ENCODE data around the gene C6orf120. TPM values are rescaled to one million over a fixed set of nuclear protein-coding genes. Genes with fewer than 3 reads are reported as not detected.

Gene C6orf120
- total and polyA plus RNA-seq, 2 of the 13 experiments (the other 11 are each of a cell fraction or from before 2014, with no cell fraction given): 21.7 to 29.9 TPM

DNA sequence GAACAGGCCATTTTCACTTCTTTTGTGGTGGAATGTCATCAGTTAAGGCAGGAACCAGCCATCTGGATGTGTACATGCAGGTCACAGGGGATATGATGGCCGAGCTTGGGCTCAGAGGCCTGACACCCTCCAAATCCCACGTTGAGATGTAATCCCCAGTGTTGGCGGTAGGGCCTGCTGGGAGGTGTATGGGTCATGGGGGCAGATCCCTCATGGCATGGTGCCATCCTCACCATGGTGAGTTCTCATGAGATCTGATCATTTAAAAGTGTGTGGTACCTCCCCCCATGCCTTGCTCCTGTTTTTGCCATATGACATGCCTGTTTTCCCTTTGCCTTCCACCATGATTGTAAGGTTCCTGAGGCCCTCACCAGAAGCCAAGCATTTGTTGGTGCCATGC lies 26.9 kb upstream of the C6orf120 start:
- H3K4me3 ChIP-seq (replicated peaks in 1 of 3; ENCODE audit: insufficient read depth in 1 of 3, low read depth in 2 of 3, low read length in 3 of 3): no peak overlapping the region
- 93% methylated on average over 3 of the region's 3 CpGs for WGBS (ENCODE audit: low lambda C conversion rate)
- H3K27ac ChIP-seq (ENCODE audit: extremely low read length, insufficient read depth, low read length): no peak overlapping the region
- no peak overlapping the region for H2AFZ ChIP-seq (ENCODE audit: low read length)
- no peaks in the 10 kb centered on the region for H3K9me3 ChIP-seq (ENCODE audit: low read length)
- peaks cover 16% of the 10 kb centered on the region; the same call in 1 of the 2 replicates for H3K4me1 ChIP-seq (ENCODE audit: insufficient read depth, low read length)
- peaks cover 19 to 43% of the 10 kb centered on the region in 2 experiments for H3K36me3 ChIP-seq (replicated peaks in 1 of 2; ENCODE audit: control insufficient read depth in 1 of 2, insufficient read depth in 2 of 2, low read length in 2 of 2)
- intact Hi-C loops (cut with micrococcal nuclease; ENCODE audit: unreplicated experiment): no loop called here
- FAIRE-seq: no peak
- POLR2A ChIA-PET: no interaction called here
- H4K20me1 ChIP-seq (ENCODE audit: insufficient read depth, low read length): no peaks in the 10 kb centered on the region
- in situ Hi-C loops (cut with HindIII; ENCODE audit: extremely low pct_ligation_motif_present, low pct_unique_long_range_greater_than_20kb): loop anchor here (25.0 kb wide), 1 partner anchor 713 kb away; no protein-coding TSS in a partner anchor
- no peak overlapping the region for H3K4me2 ChIP-seq (ENCODE audit: low read depth, low read length)
- no TSS peak for BruUV-seq (replicated peaks)
- no peaks in the 10 kb centered on the region for H3K79me2 ChIP-seq (ENCODE audit: insufficient read depth, low read length)
- no peak overlapping the region for H3K9ac ChIP-seq (ENCODE audit: insufficient read depth, low read depth, low read length)
- no peak for DNase-seq (ENCODE audit: low spot score)
- CTCF ChIA-PET (ENCODE audit: low intra/inter-chr PET ratio, low total read pairs): no interaction called here
- no peaks in the 10 kb centered on the region for H3K27me3 ChIP-seq (ENCODE audit: control insufficient read depth in 1 of 2, insufficient read depth in 2 of 2, low read length in 2 of 2)
- ATAC-seq: no peak
- TF ChIP-seq JUNB (CRISPR knock-in tag; IDR thresholded peaks at IDR 0.05; ENCODE audit: borderline replicate concordance) (no peak), KMT2B (CRISPR knock-in tag; IDR thresholded peaks at IDR 0.05) (no peak), SRSF1 (optimal IDR thresholded peaks at IDR 0.05; ENCODE audit: low read depth, low read length) (no peak), PRMT3 (CRISPR knock-in tag; IDR thresholded peaks at IDR 0.05; ENCODE audit: borderline replicate concordance, low read depth) (no peak), XRCC5 (optimal IDR thresholded peaks at IDR 0.05; ENCODE audit: low read length) (no peak), YY1 (IDR thresholded peaks at IDR 0.05; ENCODE audit: insufficient read depth, insufficient replicate concordance, low read depth, low read length) (no peak), NKX3-1 (CRISPR knock-in tag; IDR thresholded peaks at IDR 0.05) (no peak)
- TF ChIP-seq, protein P1, sequence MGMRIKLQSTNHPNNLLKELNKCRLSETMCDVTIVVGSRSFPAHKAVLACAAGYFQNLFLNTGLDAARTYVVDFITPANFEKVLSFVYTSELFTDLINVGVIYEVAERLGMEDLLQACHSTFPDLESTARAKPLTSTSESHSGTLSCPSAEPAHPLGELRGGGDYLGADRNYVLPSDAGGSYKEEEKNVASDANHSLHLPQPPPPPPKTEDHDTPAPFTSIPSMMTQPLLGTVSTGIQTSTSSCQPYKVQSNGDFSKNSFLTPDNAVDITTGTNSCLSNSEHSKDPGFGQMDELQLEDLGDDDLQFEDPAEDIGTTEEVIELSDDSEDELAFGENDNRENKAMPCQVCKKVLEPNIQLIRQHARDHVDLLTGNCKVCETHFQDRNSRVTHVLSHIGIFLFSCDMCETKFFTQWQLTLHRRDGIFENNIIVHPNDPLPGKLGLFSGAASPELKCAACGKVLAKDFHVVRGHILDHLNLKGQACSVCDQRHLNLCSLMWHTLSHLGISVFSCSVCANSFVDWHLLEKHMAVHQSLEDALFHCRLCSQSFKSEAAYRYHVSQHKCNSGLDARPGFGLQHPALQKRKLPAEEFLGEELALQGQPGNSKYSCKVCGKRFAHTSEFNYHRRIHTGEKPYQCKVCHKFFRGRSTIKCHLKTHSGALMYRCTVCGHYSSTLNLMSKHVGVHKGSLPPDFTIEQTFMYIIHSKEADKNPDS (CRISPR knock-in tag; IDR thresholded peaks at IDR 0.05): no peak
- TF ChIP-seq, protein P2, sequence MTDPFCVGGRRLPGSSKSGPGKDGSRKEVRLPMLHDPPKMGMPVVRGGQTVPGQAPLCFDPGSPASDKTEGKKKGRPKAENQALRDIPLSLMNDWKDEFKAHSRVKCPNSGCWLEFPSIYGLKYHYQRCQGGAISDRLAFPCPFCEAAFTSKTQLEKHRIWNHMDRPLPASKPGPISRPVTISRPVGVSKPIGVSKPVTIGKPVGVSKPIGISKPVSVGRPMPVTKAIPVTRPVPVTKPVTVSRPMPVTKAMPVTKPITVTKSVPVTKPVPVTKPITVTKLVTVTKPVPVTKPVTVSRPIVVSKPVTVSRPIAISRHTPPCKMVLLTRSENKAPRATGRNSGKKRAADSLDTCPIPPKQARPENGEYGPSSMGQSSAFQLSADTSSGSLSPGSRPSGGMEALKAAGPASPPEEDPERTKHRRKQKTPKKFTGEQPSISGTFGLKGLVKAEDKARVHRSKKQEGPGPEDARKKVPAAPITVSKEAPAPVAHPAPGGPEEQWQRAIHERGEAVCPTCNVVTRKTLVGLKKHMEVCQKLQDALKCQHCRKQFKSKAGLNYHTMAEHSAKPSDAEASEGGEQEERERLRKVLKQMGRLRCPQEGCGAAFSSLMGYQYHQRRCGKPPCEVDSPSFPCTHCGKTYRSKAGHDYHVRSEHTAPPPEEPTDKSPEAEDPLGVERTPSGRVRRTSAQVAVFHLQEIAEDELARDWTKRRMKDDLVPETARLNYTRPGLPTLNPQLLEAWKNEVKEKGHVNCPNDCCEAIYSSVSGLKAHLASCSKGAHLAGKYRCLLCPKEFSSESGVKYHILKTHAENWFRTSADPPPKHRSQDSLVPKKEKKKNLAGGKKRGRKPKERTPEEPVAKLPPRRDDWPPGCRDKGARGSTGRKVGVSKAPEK (CRISPR knock-in tag; IDR thresholded peaks at IDR 0.05; ENCODE audit: borderline replicate concordance): no peak
- TF ChIP-seq, protein P3, sequence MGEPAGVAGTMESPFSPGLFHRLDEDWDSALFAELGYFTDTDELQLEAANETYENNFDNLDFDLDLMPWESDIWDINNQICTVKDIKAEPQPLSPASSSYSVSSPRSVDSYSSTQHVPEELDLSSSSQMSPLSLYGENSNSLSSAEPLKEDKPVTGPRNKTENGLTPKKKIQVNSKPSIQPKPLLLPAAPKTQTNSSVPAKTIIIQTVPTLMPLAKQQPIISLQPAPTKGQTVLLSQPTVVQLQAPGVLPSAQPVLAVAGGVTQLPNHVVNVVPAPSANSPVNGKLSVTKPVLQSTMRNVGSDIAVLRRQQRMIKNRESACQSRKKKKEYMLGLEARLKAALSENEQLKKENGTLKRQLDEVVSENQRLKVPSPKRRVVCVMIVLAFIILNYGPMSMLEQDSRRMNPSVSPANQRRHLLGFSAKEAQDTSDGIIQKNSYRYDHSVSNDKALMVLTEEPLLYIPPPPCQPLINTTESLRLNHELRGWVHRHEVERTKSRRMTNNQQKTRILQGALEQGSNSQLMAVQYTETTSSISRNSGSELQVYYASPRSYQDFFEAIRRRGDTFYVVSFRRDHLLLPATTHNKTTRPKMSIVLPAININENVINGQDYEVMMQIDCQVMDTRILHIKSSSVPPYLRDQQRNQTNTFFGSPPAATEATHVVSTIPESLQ (CRISPR knock-in tag; conservative IDR thresholded peaks at IDR 0.05): no peak
- TF ChIP-seq, protein P4, sequence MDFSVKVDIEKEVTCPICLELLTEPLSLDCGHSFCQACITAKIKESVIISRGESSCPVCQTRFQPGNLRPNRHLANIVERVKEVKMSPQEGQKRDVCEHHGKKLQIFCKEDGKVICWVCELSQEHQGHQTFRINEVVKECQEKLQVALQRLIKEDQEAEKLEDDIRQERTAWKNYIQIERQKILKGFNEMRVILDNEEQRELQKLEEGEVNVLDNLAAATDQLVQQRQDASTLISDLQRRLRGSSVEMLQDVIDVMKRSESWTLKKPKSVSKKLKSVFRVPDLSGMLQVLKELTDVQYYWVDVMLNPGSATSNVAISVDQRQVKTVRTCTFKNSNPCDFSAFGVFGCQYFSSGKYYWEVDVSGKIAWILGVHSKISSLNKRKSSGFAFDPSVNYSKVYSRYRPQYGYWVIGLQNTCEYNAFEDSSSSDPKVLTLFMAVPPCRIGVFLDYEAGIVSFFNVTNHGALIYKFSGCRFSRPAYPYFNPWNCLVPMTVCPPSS (IDR thresholded peaks at IDR 0.05): no peak
- TF ChIP-seq, protein P5, sequence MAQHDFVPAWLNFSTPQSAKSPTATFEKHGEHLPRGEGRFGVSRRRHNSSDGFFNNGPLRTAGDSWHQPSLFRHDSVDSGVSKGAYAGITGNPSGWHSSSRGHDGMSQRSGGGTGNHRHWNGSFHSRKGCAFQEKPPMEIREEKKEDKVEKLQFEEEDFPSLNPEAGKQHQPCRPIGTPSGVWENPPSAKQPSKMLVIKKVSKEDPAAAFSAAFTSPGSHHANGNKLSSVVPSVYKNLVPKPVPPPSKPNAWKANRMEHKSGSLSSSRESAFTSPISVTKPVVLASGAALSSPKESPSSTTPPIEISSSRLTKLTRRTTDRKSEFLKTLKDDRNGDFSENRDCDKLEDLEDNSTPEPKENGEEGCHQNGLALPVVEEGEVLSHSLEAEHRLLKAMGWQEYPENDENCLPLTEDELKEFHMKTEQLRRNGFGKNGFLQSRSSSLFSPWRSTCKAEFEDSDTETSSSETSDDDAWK (CRISPR knock-in tag; IDR thresholded peaks at IDR 0.05): no peak
